NCI-H1092 treated with DMSO at 0.1 percent for 48 hours (cell line): ENCODE measurements around the gene CNOT4.

Experiments used
- DNase-seq: peaks from one replicate; lab custom pipeline; 2025; lab: John Stamatoyannopoulos, UW

CNOT4 gene

DNA sequence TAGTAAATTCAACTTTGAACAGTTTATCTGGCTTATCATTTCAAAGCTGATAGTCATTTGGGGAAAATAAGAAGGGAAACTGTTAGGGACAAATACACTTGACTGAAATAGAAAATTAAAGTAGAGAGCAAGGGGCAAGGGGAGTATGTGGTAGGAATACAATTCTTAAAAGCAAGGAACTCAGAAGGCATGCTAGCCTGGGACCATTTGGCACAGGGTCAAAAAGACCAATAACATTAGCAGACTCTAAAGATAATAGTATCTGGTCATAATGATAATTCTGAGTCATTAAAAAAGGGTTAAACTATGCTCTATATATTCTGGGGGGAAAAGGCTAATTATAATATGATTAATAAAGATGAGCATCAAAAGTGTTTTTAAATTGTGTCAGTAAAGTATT is 112.2 kb downstream of the CNOT4 start:
- no peak for DNase-seq

- no peak for DNase-seq
Measured at GRCh38 chr7:135392701-135393100, 117.2 kb downstream of the CNOT4 start.

GRCh38 chr7:135391514-135391913 is 118.4 kb downstream of the CNOT4 start:
- DNase-seq = no peak

DNA sequence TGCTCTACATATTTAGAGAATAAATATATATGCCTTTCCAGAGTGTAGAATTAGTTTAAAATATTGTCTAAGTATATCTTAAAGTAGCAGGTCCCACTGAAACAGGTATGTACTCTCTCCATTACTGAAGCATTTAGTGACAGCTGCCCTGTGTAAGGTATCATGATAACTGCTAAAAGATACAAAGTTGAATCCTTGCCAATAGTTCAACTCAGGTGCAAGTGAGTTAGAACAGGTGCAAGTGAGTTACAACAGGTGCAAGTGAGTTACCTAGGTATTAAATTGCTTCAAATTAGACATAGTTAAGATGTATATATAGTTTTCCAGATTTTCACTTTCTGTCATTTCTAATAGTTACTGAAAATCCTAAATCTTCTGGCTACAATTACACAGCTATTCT is 119.1 kb downstream of the CNOT4 start:
- DNase-seq = peak; percentile 19

DNA sequence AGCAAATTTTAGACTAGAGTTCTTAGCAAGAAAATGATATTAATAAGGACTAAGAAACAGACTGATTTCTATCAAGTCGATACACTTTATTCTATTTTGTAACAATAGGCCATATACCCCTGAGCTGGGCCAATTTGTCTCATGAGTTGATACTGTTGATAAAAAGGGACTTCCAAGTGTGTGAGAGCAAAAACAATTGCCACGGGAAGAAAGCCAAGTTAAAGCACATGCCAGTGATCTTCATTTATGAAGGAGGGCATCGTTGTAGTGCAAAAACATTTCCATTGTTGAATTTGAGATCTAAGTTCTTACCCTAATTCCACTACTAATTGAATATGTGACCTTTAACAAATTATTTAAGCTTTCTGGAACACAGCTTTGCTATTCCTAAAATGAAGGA is 119.9 kb downstream of the CNOT4 start:
- DNase-seq = no peak

GRCh38 chr7:135388616-135389015 is 121.3 kb downstream of the CNOT4 start:
- DNase-seq = no peak

- no peak for DNase-seq
Measured at GRCh38 chr7:135386776-135387175, 123.1 kb downstream of the CNOT4 start.

- no peak for DNase-seq
Measured at GRCh38 chr7:135386181-135386580, 123.7 kb downstream of the CNOT4 start.

DNA sequence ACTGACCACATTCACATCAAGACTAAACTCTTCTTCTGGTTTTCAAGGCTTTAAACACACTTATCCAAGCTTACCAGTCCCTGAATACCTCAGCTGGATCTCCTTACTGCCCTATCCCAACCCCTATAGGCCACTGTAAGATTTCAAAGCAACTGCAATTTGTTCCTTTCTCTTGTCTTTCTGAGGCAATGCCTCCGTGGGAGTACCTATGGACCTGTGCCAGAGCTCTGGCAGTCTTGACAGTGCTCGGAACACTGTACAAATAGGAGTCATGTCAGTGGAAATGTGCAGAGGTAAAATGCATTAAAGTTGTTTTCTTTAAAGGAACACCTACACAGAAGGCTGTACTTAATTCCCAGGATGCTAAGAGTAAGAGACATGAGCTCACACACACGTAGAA is 124.7 kb downstream of the CNOT4 start:
- no peak for DNase-seq

GRCh38 chr7:135383525-135384175 is 126.3 kb downstream of the CNOT4 start:
- no peak for DNase-seq

GRCh38 chr7:135382173-135382572 is 127.7 kb downstream of the CNOT4 start:
- no peak for DNase-seq

- DNase-seq = no peak
Measured at GRCh38 chr7:135381369-135381768, 128.5 kb downstream of the CNOT4 start.

GRCh38 chr7:135380351-135380750 is 129.6 kb downstream of the CNOT4 start:
- DNase-seq = no peak

GRCh38 chr7:135377171-135377570 is 132.7 kb downstream of the CNOT4 start:
- no peak for DNase-seq

DNA sequence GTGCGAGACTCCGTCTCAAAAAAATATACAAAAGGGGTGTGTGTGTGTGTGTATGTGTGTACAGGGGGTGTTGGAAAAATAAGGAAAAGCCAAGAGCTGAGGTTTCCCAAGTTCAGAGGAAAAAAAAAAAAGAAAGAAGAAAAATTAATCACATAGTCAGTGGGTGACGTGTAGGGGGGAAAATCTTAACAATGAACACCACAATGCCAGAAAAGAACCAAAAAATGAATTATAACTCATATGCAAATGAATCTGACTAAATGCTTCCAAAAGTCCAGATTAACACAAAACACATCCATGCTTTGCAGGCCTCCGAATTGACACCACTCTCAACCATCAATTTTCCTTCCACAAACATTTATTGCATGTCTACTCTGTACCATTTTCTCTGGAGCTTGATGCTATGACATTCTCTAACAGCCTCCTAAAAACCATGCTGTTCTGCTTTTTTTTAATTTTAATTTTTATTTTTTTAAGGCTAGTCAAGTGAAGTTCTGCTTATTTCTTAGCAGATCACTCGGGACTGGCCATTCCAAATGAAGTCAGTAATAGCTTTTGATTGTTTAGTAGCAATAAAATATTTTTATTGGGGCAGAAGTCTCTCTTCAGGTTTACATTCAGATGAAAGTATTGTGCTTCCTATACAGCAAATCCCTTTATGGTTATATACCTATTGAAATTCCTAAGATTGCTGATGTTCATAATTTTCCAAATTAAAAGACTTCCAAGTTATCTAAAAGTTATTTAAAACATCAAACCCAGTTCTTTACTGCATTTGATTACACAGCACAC is 133.8 kb downstream of the CNOT4 start:
- DNase-seq = no peak

DNA sequence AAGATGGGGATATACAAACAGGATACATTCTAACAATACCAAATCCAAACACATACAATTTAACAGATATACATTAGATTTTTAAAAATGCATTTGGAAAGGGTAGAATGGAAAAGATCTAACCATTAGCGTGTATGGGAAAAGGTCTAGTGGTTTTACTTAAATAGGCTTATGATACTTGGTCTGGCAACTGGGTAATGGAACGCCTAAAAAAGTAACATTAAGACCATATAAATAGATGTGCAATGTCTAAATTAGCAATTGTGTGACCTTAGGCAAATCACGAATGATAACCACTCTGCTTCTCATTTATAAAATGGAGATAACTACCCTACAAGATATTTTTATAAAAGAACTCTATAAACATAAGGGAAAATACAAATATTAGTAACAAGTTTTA is 135.2 kb downstream of the CNOT4 start:
- DNase-seq = no peak

DNA sequence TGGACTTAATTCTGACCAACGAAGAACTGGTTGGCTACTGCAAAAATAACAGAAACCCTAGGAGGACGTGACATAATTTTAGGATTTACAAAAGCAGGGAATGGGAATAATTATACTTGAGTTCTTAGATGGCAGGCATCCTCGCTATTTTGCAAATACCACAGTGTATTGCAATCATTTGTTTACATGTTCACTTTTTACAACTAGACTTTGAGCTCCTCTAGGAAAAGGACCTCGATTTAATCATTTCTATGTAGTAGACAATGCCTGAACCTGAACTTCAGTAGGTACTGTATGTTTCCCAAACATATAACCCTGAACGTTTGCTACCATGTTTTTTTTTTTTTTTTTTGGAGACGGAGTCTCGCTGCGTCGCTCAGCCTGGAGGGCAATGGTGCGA is 137.7 kb downstream of the CNOT4 start:
- DNase-seq = no peak

DNA sequence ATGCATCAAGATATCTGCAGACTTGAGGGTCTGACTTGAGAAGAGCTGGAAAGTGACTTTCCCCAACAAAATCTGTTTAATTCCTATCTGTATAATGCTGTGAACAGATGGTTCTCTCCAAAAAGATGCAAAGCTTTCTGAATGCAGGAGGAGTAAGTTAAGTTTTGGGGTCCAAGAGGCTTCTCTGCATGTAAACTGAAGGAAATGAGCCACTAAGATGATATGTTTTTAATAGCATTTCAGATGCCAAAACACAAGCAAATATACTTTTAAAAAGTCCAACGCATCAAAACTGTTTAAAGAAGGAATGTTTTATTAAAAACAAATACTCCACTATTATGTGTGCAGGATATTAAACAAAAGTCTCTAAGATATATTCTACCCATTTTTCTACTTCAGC is 139.2 kb downstream of the CNOT4 start:
- no peak for DNase-seq

- DNase-seq = no peak
Measured at GRCh38 chr7:135369405-135369804, 140.5 kb downstream of the CNOT4 start.

GRCh38 chr7:135368416-135369186 is 141.3 kb downstream of the CNOT4 start:
- no peak for DNase-seq

- DNase-seq = no peak
Measured at GRCh38 chr7:135366843-135367508, 142.9 kb downstream of the CNOT4 start.

DNA sequence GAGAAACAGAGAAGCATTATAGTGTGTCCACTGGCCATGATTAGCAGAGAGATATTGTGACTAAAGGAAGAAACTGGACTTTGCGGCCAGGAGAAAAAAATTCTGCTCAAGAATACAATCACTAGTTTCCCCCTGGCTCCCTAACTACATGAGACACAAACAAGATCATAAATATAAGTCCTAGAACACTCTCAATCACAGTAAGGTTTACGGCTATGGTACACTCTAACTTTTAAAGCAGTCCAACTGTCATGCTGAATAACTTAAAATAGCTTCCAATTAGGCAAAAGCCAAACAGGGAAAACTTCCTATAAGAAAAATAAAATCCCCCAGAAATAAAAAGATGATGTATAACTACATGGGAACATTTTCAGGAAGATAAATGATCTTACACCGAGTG is 144.2 kb downstream of the CNOT4 start:
- DNase-seq = no peak
